Mesodermal cell (in vitro differentiated cells): ENCODE results near the gene MAZ.

Source experiments
- H3K27ac ChIP-seq: 2 replicates; pipeline ENCODE4 v1.7.0; 2013; ENCODE audit warnings: mild to moderate bottlenecking, low read depth, low read length, moderate library complexity; ENCODE audit not compliant: severe bottlenecking
- H3K36me3 ChIP-seq: 2 replicates; pipeline ENCODE4 v1.7.1; 2013; ENCODE audit warnings: mild to moderate bottlenecking, low read length, moderate library complexity; ENCODE audit not compliant: control insufficient read depth, insufficient read depth
- H3K4me1 ChIP-seq: one replicate; pipeline ENCODE4 v1.7.1; 2013; ENCODE audit warnings: mild to moderate bottlenecking, low read length; ENCODE audit not compliant: insufficient read depth, control insufficient read depth, poor library complexity, severe bottlenecking
- H3K4me3 ChIP-seq: 2 replicates; pipeline ENCODE4 v1.7.0; 2013; ENCODE audit warnings: low read length, control low read depth, mild to moderate bottlenecking; ENCODE audit not compliant: insufficient read depth, poor library complexity, severe bottlenecking; ENCODE audit errors: extremely low read depth
- H3K9me3 ChIP-seq: 2 replicates; pipeline ENCODE4 v1.7.1; 2013; ENCODE audit warnings: mild to moderate bottlenecking, low read length, moderate library complexity; ENCODE audit not compliant: control insufficient read depth
- WGBS, 2 experiments: methylation state at CpG; one replicate each; pipeline ENCODE4 v1.1.5; 2013; ENCODE audit warnings: missing lambda C conversion rate in 2 of 2; ENCODE audit not compliant: insufficient coverage in 2 of 2; 5-methylcytosine and 5-hydroxymethylcytosine counted together

MAZ gene

GRCh38 chr16:29804020-29804419 lies 2.3 kb upstream of the MAZ start:
- Histone ChIP-seq H3K4me3 (no peak overlapping the region), H3K9me3 (no peaks in the 10 kb centered on the region), H3K27ac (peak overlapping the region; percentile 87), H3K36me3 (peaks cover 61% of the 10 kb centered on the region), H3K4me1 (peaks cover 9% of the 10 kb centered on the region)
- WGBS, 2 experiments: 73 to 93% methylated on average over 4 to 5 of the region's 8 CpGs

GRCh38 chr16:29804455-29805231 lies 1.7 kb upstream of the MAZ start:
- H3K4me3 ChIP-seq: peak overlapping the region; percentile 64
- no peaks in the 10 kb centered on the region for H3K9me3 ChIP-seq
- H3K4me1 ChIP-seq: peaks cover 16% of the 10 kb centered on the region
- H3K36me3 ChIP-seq: peaks cover 61% of the 10 kb centered on the region
- 39 to 40% methylated on average over 21 to 26 of the region's 26 CpGs for WGBS, 2 experiments
- peak overlapping the region; percentile 87 for H3K27ac ChIP-seq

- peaks cover 24% of the 10 kb centered on the region for H3K4me1 ChIP-seq
- peak overlapping the region; percentile 87 for H3K27ac ChIP-seq
- H3K36me3 ChIP-seq: peaks cover 62% of the 10 kb centered on the region
- WGBS, 2 experiments: 1 to 2% methylated on average over 51 to 62 of the region's 103 CpGs
- H3K9me3 ChIP-seq: no peaks in the 10 kb centered on the region
- H3K4me3 ChIP-seq: peak overlapping the region; percentile 64
Observed at GRCh38 chr16:29805232-29806098, 864 bp upstream of the MAZ start.

- H3K4me1 ChIP-seq: peaks cover 29% of the 10 kb centered on the region
- WGBS, 2 experiments: 0 to 1% methylated on average over 72 to 85 of the region's 99 CpGs
- peak overlapping the region; percentile 62 for H3K4me3 ChIP-seq
- H3K27ac ChIP-seq: peak overlapping the region; percentile 80
- no peaks in the 10 kb centered on the region for H3K9me3 ChIP-seq
- H3K36me3 ChIP-seq: peaks cover 48% of the 10 kb centered on the region
Observed at GRCh38 chr16:29806641-29807425, 504 bp downstream of the MAZ start.

GRCh38 chr16:29807426-29808218 lies 1.3 kb downstream of the MAZ start:
- WGBS, 2 experiments: 1 to 2% methylated on average over 55 to 69 of the region's 69 CpGs
- Histone ChIP-seq H3K4me3 (peak overlapping the region; percentile 62), H3K9me3 (no peaks in the 10 kb centered on the region), H3K27ac (peak overlapping the region; percentile 80), H3K36me3 (peaks cover 40% of the 10 kb centered on the region), H3K4me1 (peaks cover 31% of the 10 kb centered on the region)

- Histone ChIP-seq H3K9me3 (no peaks in the 10 kb centered on the region), H3K4me3 (peak overlapping the region; percentile 62), H3K36me3 (peaks cover 38% of the 10 kb centered on the region), H3K4me1 (peaks cover 37% of the 10 kb centered on the region), H3K27ac (peak overlapping the region; percentile 80)
- 54 to 60% methylated on average over 23 to 25 of the region's 25 CpGs for WGBS, 2 experiments
Observed at GRCh38 chr16:29808219-29808900, 2.0 kb downstream of the MAZ start.

- H3K27ac ChIP-seq: peak overlapping the region; percentile 16
- peaks cover 39% of the 10 kb centered on the region for H3K4me1 ChIP-seq
- WGBS, 2 experiments: 85 to 91% methylated on average over 18 to 21 of the region's 31 CpGs
- peaks cover 32% of the 10 kb centered on the region for H3K36me3 ChIP-seq
- H3K9me3 ChIP-seq: no peaks in the 10 kb centered on the region
- peak overlapping the region; percentile 62 for H3K4me3 ChIP-seq
Observed at GRCh38 chr16:29809031-29809747, 2.9 kb downstream of the MAZ start.

- H3K27ac ChIP-seq: peak overlapping the region; percentile 92
- WGBS, 2 experiments: 53 to 58% methylated on average over 7 to 14 of the region's 23 CpGs
- peaks cover 25% of the 10 kb centered on the region for H3K36me3 ChIP-seq
- peaks cover 43% of the 10 kb centered on the region for H3K4me1 ChIP-seq
- no peaks in the 10 kb centered on the region for H3K9me3 ChIP-seq
- peak overlapping the region; percentile 16 for H3K4me3 ChIP-seq
Observed at GRCh38 chr16:29809850-29810698, 3.7 kb downstream of the MAZ start.
